A549 (cell line): ENCODE data around the gene KCNG4. TPM values are rescaled to one million over a fixed set of nuclear protein-coding genes. Genes with fewer than 3 reads are reported as not detected.

Experiments
- ATAC-seq, 2 experiments: fragments of 200-7000 bp in 1 of 2; fragments of >200 bp in 1 of 2; cut with Nextera tagmentation in 1 of 2; cut with Tn5 transposase in 1 of 2; 3 replicates each; pipeline versions ENCODE4 v1.8.0 to v1.9.1; 2018 to 2020; ENCODE audit warnings: mild to moderate bottlenecking in 1 of 2, moderate library complexity in 1 of 2
- CTCF ChIA-PET: fragments of 300-600 bp; sonication (Branson Sonifier 250); formaldehyde crosslinking; extraction: SDS; loops from one replicate; lab custom pipeline; 2021; ENCODE audit warnings: antibody characterized with exemption, inconsistent platforms; lab: Yijun Ruan, JAX
- POLR2A ChIA-PET: fragments of 350-600 bp; formaldehyde crosslinking; extraction: SDS; loops from one replicate; lab custom pipeline; 2021; ENCODE audit warnings: antibody characterized with exemption, inconsistent platforms; lab: Yijun Ruan, JAX
- DNase-seq, 2 experiments: peaks; one replicate each; pipeline versions ENCODE4 v3.0.0 to v3.0.0-alpha.2; 2011 to 2016; ENCODE audit warnings: low read depth in 1 of 2, low spot score in 1 of 2
- FAIRE-seq: peaks from 2 replicates; lab custom pipeline; 2011; peaks lifted over from hg19 to GRCh38; lab: Jason Lieb, UNC
- H3K27ac ChIP-seq, 2 experiments: fragments of >200 bp; sonication (Bioruptor Twin); formaldehyde crosslinking; 3 replicates each; pipeline ENCODE4 v1.5.1; 2016 to 2017
- H3K4me1 ChIP-seq: fragments of >200 bp; sonication (Bioruptor Twin); formaldehyde crosslinking; 3 replicates; pipeline ENCODE4 v1.6.1; 2016
- H3K4me2 ChIP-seq: fragments of >200 bp; sonication (Bioruptor Twin); formaldehyde crosslinking; 3 replicates; pipeline ENCODE4 v1.6.1; 2016
- H3K4me3 ChIP-seq: fragments of >200 bp; sonication (Bioruptor Twin); formaldehyde crosslinking; 3 replicates; pipeline ENCODE4 v1.5.1; 2016
- H3K9me3 ChIP-seq: fragments of >200 bp; sonication (Bioruptor Twin); formaldehyde crosslinking; 3 replicates; pipeline ENCODE4 v1.6.1; 2016
- BHLHE40 ChIP-seq: IDR thresholded peaks from 2 replicates; pipeline ENCODE4 v1.6.1; 2012; ENCODE audit warnings: low read depth, low read length, inconsistent platforms
- CBX8 ChIP-seq: fragments of 200-600 bp; sonication (generic); IDR thresholded peaks from 2 replicates; pipeline ENCODE4 v1.6.1; 2016
- CEBPB ChIP-seq, 2 experiments: fragments of >200 bp in 1 of 2; sonication (Bioruptor Twin) in 1 of 2; formaldehyde crosslinking in 1 of 2; IDR thresholded peaks; 2 replicates each; pipeline ENCODE4 v1.6.1; 2012 to 2016
- FOXS1 ChIP-seq: fragments of 250-450 bp; sonication (Bioruptor Pico); IDR thresholded peaks from 2 replicates; pipeline ENCODE4 v1.5.0; 2020; ENCODE audit warnings: mild to moderate bottlenecking, moderate library complexity
- HEYL ChIP-seq: fragments of 250-450 bp; sonication (Bioruptor Pico); IDR thresholded peaks from 2 replicates; pipeline ENCODE4 v1.8.0; 2021; ENCODE audit warnings: mild to moderate bottlenecking, moderate library complexity
- JUNB ChIP-seq: fragments of >200 bp; sonication (Bioruptor Twin); formaldehyde crosslinking; IDR thresholded peaks from 2 replicates; pipeline ENCODE4 v1.6.1; 2016
- MAFK ChIP-seq: fragments of 450-650 bp; IDR thresholded peaks from 2 replicates; pipeline ENCODE4 v1.6.1; 2014; ENCODE audit not compliant: partially characterized antibody
- MYC ChIP-seq: IDR thresholded peaks from 2 replicates; pipeline ENCODE4 v1.6.1; 2012; ENCODE audit warnings: mild to moderate bottlenecking, inconsistent platforms, low read length, improper control_type of control experiment, borderline replicate concordance
- NR3C1 ChIP-seq: fragments of >200 bp; sonication (Bioruptor Twin); formaldehyde crosslinking; IDR thresholded peaks from 3 replicates; pipeline ENCODE4 v1.6.1; 2017
- POLR2A ChIP-seq: IDR thresholded peaks from 2 replicates; pipeline ENCODE4 v1.6.1; 2012; ENCODE audit warnings: mild to moderate bottlenecking, low read length
- RARB ChIP-seq: fragments of 250-450 bp; sonication (Bioruptor Pico); IDR thresholded peaks from 2 replicates; pipeline ENCODE4 v1.8.0; 2021; ENCODE audit warnings: mild to moderate bottlenecking, moderate library complexity
- SMC3 ChIP-seq: fragments of >200 bp; sonication (Bioruptor Twin); formaldehyde crosslinking; IDR thresholded peaks from 3 replicates; pipeline ENCODE4 v1.6.1; 2018; ENCODE audit warnings: inconsistent platforms
- ZC3H11A ChIP-seq: fragments of 450-650 bp; IDR thresholded peaks from 2 replicates; pipeline ENCODE4 v1.6.1; 2014; ENCODE audit warnings: antibody characterized with exemption, mild to moderate bottlenecking
- ZFP36 ChIP-seq: fragments of 450-650 bp; IDR thresholded peaks from 2 replicates; pipeline ENCODE4 v1.6.1; 2014; ENCODE audit warnings: borderline replicate concordance; ENCODE audit not compliant: partially characterized antibody
- ZNF302 ChIP-seq: fragments of 250-450 bp; sonication (Bioruptor Pico); IDR thresholded peaks from 2 replicates; pipeline ENCODE4 v1.9.0; 2021; ENCODE audit warnings: inconsistent platforms, mild to moderate bottlenecking, moderate library complexity
- WGBS: methylation state at CpG from one replicate; pipeline ENCODE4 v1.1.6; 2017; ENCODE audit errors: missing lambda C conversion rate; 5-methylcytosine and 5-hydroxymethylcytosine counted together
- polyA plus RNA-seq, 4 experiments: library from polyadenylated mRNA; depleted of rRNA in 3 of 4; stranded (reverse); fragments of >200 nt; fragmentation: RNase III in 1 of 4; extraction: RNeasy Plus Mini Kit Qiagen cat#74134 plus additional on column Dnase treatment in 1 of 4; gene quantifications; 2 replicates in 3 of 4; 3 replicates in 1 of 4; pipeline ENCODE4 v1.2.3, GENCODE V29; 2011 to 2017
- TF ChIP-seq, protein P1 (sequence below): fragments of 450-650 bp; IDR thresholded peaks from 2 replicates; pipeline ENCODE4 v1.6.1; 2014; ENCODE audit warnings: antibody characterized with exemption
- TF ChIP-seq, protein P2 (sequence below): IDR thresholded peaks from 2 replicates; pipeline ENCODE4 v1.6.1; 2012; ENCODE audit warnings: low read depth, borderline replicate concordance
- TF ChIP-seq, protein P3 (sequence below): fragments of 250-450 bp; sonication (Bioruptor Pico); IDR thresholded peaks from 2 replicates; pipeline ENCODE4 v1.5.0; 2020; ENCODE audit warnings: low read depth, mild to moderate bottlenecking, moderate library complexity
- TF ChIP-seq, protein P4 (sequence below): IDR thresholded peaks from 2 replicates; pipeline ENCODE4 v1.6.1; 2012
- TF ChIP-seq, protein P5 (sequence below): fragments of >200 bp; sonication (Bioruptor Twin); formaldehyde crosslinking; IDR thresholded peaks from 3 replicates; pipeline ENCODE4 v1.5.1; 2016

The KCNG4 gene
- polyA plus RNA-seq, 2 of the 4 experiments (the other 2 are of a cell fraction) = not detected

DNA sequence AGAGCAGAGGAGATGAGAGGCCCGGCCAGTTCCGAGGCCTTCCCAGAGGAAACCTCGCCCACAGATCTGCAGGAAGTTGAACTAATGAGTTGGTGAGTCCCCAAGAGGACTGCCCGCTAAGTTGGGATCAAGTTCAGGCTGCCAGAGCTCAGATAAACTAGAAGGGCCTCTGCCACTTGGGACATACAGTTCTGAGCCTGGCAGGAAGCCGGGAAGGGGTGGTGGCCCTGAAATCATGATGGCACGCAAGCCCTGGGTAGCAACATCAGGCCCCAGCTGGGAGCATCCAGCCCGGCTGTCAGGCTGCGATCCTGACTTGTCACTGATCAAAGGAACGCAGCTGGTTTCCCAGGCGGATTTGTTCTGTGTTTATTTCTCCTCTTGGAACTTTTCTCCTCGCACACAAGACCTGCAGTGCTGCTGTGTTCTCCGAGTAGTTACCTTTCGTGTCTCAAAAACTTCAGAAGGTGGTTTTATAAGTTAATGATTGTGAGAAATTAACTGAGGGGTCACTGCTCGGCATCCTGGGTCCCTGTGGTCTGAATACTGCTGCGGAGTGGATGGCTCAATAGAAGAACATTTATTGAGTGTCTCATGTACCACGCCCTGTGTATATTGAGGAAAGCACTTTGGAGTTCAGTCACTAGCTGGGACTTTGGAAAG is 46.9 kb upstream of the KCNG4 start (continued):
- no peak for TF ChIP-seq JUNB
- no peak for TF ChIP-seq ZNF302 (CRISPR knock-in tag)
- no peak for TF ChIP-seq SMC3
- TF ChIP-seq, protein P1, sequence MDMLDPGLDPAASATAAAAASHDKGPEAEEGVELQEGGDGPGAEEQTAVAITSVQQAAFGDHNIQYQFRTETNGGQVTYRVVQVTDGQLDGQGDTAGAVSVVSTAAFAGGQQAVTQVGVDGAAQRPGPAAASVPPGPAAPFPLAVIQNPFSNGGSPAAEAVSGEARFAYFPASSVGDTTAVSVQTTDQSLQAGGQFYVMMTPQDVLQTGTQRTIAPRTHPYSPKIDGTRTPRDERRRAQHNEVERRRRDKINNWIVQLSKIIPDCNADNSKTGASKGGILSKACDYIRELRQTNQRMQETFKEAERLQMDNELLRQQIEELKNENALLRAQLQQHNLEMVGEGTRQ = no peak
- TF ChIP-seq HEYL = no peak

DNA sequence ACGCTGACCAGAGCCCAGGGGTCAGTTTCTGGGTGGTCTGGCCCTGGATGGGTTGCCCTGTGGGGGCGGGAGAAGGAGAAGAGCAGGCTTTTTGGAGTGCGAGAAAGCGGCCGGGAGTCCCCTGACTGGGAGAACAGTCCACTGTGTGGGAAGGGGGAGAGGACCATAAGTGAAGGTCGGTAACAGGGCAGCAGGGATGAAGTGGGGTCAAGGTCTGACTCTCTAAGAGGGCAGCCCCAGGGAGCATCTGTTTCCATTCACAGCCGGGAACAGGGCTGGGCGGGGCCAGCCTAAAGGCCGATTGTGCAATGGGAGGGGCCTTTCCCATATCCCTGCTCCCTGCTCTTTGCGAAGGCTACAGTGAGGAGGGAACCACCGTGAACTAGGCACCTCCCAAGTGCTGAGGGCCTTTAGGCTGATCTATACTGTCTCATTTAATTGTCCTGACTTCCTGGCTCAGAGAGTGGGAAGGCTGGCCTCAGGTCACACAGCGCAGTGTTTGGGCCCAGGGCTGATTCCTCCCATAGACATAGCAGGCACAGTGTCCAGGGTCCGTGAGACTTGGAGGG is 44.4 kb upstream of the KCNG4 start:
- DNase-seq = no peak
- ATAC-seq = peak; percentile 43 to 69; a peak in 3 of 6 replicates
- TF ChIP-seq CEBPB (IDR thresholded peaks at IDR 0.05) (peak; percentile 46 to 62; a peak in 2 of 4 replicates), ZFP36 (peak; percentile 11), NR3C1 (no peak)
- TF ChIP-seq, protein P2, sequence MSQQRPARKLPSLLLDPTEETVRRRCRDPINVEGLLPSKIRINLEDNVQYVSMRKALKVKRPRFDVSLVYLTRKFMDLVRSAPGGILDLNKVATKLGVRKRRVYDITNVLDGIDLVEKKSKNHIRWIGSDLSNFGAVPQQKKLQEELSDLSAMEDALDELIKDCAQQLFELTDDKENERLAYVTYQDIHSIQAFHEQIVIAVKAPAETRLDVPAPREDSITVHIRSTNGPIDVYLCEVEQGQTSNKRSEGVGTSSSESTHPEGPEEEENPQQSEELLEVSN = no peak

DNA sequence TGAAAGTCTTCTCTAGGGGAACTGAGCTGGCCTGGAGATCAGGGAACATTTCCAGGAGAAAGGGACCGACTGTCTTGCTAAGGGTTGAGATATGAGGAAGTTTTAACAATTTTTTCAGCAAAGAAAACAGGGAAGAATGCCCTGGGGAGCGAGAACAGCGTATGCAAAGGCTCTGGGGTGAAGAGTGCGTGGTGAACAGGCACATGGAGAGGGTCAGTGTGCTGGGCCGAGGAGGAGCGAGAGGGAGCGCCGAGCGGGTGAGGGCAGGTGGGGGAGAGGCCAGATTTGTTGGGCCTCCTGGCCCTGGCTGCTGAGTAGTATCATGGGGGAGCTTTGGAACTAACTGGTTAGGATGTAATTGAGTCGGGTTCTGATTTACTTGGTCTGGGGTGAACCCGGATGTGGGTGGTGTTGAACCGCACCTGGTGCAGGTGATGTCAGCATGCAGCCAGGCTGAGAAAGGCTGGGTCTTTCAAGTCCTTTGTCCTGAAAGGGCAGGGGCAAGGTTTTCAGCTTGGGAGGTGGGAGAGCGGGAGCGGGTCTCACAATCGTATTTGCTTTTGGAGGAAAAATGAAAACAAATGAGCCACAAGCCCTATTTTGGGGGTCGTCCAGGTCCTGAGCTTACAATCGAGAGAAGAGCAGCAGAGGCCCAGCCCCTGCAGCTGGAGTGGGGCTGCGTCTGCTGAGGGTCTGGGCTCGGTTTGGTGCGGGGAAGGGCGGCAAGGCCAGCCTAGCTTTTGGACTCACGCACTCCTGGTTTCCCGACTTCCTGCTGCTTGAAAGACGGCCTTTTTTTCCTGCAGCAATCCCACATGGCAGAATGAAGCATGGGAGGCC is 43.7 kb upstream of the KCNG4 start:
- ATAC-seq (no peak; a peak in 1 of 6 replicates), DNase-seq (no peak)
- TF ChIP-seq FOXS1 (no peak), ZFP36 (no peak), BHLHE40 (no peak), HEYL (no peak), RARB (CRISPR knock-in tag) (no peak), CBX8 (no peak), MAFK (no peak), MYC (no peak), POLR2A (no peak), ZC3H11A (no peak), CEBPB (IDR thresholded peaks at IDR 0.05) (no peak)
- TF ChIP-seq, protein P3, sequence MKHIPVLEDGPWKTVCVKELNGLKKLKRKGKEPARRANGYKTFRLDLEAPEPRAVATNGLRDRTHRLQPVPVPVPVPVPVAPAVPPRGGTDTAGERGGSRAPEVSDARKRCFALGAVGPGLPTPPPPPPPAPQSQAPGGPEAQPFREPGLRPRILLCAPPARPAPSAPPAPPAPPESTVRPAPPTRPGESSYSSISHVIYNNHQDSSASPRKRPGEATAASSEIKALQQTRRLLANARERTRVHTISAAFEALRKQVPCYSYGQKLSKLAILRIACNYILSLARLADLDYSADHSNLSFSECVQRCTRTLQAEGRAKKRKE (CRISPR knock-in tag) = no peak
- TF ChIP-seq, protein P4, sequence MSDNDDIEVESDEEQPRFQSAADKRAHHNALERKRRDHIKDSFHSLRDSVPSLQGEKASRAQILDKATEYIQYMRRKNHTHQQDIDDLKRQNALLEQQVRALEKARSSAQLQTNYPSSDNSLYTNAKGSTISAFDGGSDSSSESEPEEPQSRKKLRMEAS = no peak
- TF ChIP-seq, protein P5, sequence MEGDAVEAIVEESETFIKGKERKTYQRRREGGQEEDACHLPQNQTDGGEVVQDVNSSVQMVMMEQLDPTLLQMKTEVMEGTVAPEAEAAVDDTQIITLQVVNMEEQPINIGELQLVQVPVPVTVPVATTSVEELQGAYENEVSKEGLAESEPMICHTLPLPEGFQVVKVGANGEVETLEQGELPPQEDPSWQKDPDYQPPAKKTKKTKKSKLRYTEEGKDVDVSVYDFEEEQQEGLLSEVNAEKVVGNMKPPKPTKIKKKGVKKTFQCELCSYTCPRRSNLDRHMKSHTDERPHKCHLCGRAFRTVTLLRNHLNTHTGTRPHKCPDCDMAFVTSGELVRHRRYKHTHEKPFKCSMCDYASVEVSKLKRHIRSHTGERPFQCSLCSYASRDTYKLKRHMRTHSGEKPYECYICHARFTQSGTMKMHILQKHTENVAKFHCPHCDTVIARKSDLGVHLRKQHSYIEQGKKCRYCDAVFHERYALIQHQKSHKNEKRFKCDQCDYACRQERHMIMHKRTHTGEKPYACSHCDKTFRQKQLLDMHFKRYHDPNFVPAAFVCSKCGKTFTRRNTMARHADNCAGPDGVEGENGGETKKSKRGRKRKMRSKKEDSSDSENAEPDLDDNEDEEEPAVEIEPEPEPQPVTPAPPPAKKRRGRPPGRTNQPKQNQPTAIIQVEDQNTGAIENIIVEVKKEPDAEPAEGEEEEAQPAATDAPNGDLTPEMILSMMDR = no peak
- TF ChIP-seq, all 56 proteins: peak for 0
- Histone ChIP-seq H3K27ac (peak overlapping the region in 1 of 2 experiments; percentile 43; a peak in 1 of 6 replicates), H3K4me2 (no peak overlapping the region), H3K4me3 (no peak overlapping the region), H3K4me1 (0 out of 3 replicates have a peak, but pooled peaks cover 11% of the 10 kb centered on the region), H3K9me3 (0 out of 3 replicates have a peak, but pooled peaks cover 4% of the 10 kb centered on the region)
- 84% methylated on average over 24 of the region's 24 CpGs for WGBS
- ChIA-PET POLR2A (no interaction called here), CTCF (interaction anchor here (0.6 to 17.8 kb wide), 5 partner anchors 24 to 486 kb away, joined by 3 to 245 read pairs (median 4); no protein-coding TSS in a partner anchor)
- no peak for FAIRE-seq

More for the DNA sequence above, 44.4 kb upstream of the KCNG4 start:
- Histone ChIP-seq H3K4me1 (0 out of 3 replicates have a peak, but pooled peaks cover 5% of the 10 kb centered on the region), H3K27ac (0 out of 6 replicates have a peak overlapping the region, but pooled peaks of 1 of the 2 experiments have one; percentile 7), H3K4me3 (no peak overlapping the region), H3K4me2 (no peak overlapping the region), H3K9me3 (0 out of 3 replicates have a peak, but pooled peaks cover 4% of the 10 kb centered on the region)
- no peak for FAIRE-seq
- WGBS = 57% methylated on average over 13 of the region's 13 CpGs
- ChIA-PET CTCF (interaction anchor here (1.0 to 17.8 kb wide), 5 partner anchors 24 to 200 kb away, joined by 3 to 245 read pairs (median 3); no protein-coding TSS in a partner anchor), POLR2A (no interaction called here)
